PC-3 (cell line): ENCODE data around the gene DUSP2.

Experiments used
- EZH2phosphoT487 ChIP-seq: fragments of 300-600 bp; sonication (generic); IDR thresholded peaks from 2 replicates; pipeline ENCODE4 v1.6.1; 2018; ENCODE audit warnings: mild to moderate bottlenecking, antibody characterized with exemption, low read length, borderline replicate concordance
- TF ChIP-seq, protein P1 (sequence below): fragments of 300-600 bp; sonication (generic); conservative IDR thresholded peaks from 2 replicates; pipeline ENCODE4 v1.5.1; 2017; ENCODE audit warnings: antibody characterized with exemption, low read depth, mild to moderate bottlenecking, low read length

DNA sequence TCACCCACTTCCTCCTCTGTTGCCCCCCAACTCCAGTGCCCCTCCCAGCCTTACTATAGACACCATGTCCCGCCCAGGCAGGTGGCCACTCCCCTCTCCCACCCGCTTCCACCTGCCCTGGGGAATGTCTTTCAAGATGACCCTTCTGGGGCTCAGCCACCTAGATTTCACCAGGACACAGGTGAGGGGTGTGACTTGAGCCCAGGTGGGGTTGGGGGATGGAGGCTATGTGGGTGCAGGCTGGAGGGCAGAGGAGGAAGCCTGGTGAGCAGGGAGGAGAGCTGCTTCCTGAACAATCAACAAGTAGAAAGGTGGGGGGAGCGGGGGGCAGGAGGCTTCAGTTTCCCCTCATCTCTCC is 37.6 kb downstream of the DUSP2 start:
- TF ChIP-seq, protein P1, sequence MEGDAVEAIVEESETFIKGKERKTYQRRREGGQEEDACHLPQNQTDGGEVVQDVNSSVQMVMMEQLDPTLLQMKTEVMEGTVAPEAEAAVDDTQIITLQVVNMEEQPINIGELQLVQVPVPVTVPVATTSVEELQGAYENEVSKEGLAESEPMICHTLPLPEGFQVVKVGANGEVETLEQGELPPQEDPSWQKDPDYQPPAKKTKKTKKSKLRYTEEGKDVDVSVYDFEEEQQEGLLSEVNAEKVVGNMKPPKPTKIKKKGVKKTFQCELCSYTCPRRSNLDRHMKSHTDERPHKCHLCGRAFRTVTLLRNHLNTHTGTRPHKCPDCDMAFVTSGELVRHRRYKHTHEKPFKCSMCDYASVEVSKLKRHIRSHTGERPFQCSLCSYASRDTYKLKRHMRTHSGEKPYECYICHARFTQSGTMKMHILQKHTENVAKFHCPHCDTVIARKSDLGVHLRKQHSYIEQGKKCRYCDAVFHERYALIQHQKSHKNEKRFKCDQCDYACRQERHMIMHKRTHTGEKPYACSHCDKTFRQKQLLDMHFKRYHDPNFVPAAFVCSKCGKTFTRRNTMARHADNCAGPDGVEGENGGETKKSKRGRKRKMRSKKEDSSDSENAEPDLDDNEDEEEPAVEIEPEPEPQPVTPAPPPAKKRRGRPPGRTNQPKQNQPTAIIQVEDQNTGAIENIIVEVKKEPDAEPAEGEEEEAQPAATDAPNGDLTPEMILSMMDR, result no peak
- TF ChIP-seq EZH2phosphoT487, result no peak
